GM12865 (cell line): ENCODE measurements around the gene MEGF10.

Source experiments
- DNase-seq: peaks from one replicate; pipeline ENCODE4 v3.0.0; 2010; ENCODE audit warnings: low read depth
- H3K4me3 ChIP-seq: 2 replicates; pipeline ENCODE4 v1.5.1; 2011; ENCODE audit warnings: mild to moderate bottlenecking, low read depth, low read length, control low read depth
- CTCF ChIP-seq: IDR thresholded peaks from 2 replicates; pipeline ENCODE4 v1.5.1; 2011; ENCODE audit warnings: low read length, control low read depth, low read depth, inconsistent platforms; ENCODE audit not compliant: insufficient read depth; ENCODE audit errors: missing control alignments

The MEGF10 gene

GRCh38 chr5:127423173-127423798 lies 132.7 kb downstream of the MEGF10 start:
- DNase-seq: peak; percentile 19
- TF ChIP-seq CTCF: no peak
- no peak overlapping the region for H3K4me3 ChIP-seq

GRCh38 chr5:127425037-127425436 lies 134.4 kb downstream of the MEGF10 start:
- DNase-seq: no peak
- no peak for TF ChIP-seq CTCF
- H3K4me3 ChIP-seq: no peak overlapping the region

GRCh38 chr5:127425868-127426267 lies 135.3 kb downstream of the MEGF10 start:
- no peak overlapping the region for H3K4me3 ChIP-seq
- no peak for TF ChIP-seq CTCF

GRCh38 chr5:127426661-127427060 lies 136.1 kb downstream of the MEGF10 start:
- TF ChIP-seq CTCF: no peak

More at GRCh38 chr5:127425868-127426267, 135.3 kb downstream of the MEGF10 start:
- DNase-seq: no peak

GRCh38 chr5:127428276-127428675 lies 137.7 kb downstream of the MEGF10 start:
- H3K4me3 ChIP-seq: no peak overlapping the region
- TF ChIP-seq CTCF: no peak
- DNase-seq: no peak

More at GRCh38 chr5:127426661-127427060, 136.1 kb downstream of the MEGF10 start:
- H3K4me3 ChIP-seq: no peak overlapping the region
- DNase-seq: no peak

GRCh38 chr5:127428748-127429147 lies 138.2 kb downstream of the MEGF10 start:
- TF ChIP-seq CTCF: no peak
- no peak for DNase-seq
- H3K4me3 ChIP-seq: no peak overlapping the region

- no peak for DNase-seq
- no peak overlapping the region for H3K4me3 ChIP-seq
- TF ChIP-seq CTCF: no peak
Measured at GRCh38 chr5:127429928-127430327, 139.3 kb downstream of the MEGF10 start.
